ENCODE data around the gene TSLP. TPM values are rescaled to one million over a fixed set of nuclear protein-coding genes. Genes with fewer than 3 reads are reported as not detected.

The TSLP gene
- total and polyA plus RNA-seq, 2 of the 8 experiments (the other 6 are each of a cell fraction or from before 2014, with no cell fraction given) = 0.39 to 1.9 TPM

DNA sequence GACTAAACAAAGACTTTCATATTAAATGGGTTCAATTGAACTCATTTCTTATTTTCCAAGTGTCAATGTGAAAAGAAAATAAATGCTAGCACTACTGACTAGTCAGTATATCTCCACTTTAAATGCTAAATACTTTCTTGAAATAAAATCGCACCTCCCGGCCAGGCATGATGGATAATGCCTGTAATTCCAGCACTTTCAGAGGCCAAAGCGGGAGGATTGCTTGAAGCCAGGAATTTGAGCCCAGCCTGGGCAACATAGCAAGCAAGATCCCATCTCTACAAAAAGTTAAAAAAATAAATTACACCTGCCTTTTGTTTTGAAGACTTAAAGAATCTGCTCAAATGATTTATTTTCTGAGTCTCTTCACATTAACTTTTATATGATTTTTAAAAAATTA, 55.4 kb downstream of the TSLP start:
- Histone ChIP-seq H4K91ac (replicated peaks; ENCODE audit: insufficient read length, low read length) (no peak overlapping the region), H3K14ac (ENCODE audit: insufficient read length) (no peak overlapping the region), H2BK5ac (ENCODE audit: low read depth, low read length) (no peak overlapping the region), H3K79me1 (ENCODE audit: low read depth, low read length) (no peaks in the 10 kb centered on the region), H2BK120ac (replicated peaks; ENCODE audit: low read depth, low read length) (no peak overlapping the region), H4K20me1 (replicated peaks in 1 of 2; ENCODE audit: control insufficient read depth in 1 of 2, insufficient read depth in 2 of 2, low read length in 2 of 2) (no peaks in the 10 kb centered on the region), H3K9me3 (ENCODE audit: insufficient read depth in 2 of 2, low read depth in 1 of 2, low read length in 1 of 2) (no peaks in the 10 kb centered on the region), H3K56ac (replicated peaks; ENCODE audit: insufficient read length, low read depth, low read length) (no peak overlapping the region), H3K18ac (ENCODE audit: extremely low read depth, low read length) (no peak overlapping the region), H2AFZ (ENCODE audit: low read length) (no peak overlapping the region), H3K4me2 (ENCODE audit: insufficient read depth in 1 of 2, low read depth in 2 of 2, low read length in 2 of 2) (no peak overlapping the region), H3K23me2 (ENCODE audit: low read depth, low read length) (no peaks in the 10 kb centered on the region), H2AK5ac (ENCODE audit: low read depth, low read length) (no peak overlapping the region), H3K79me2 (ENCODE audit: control insufficient read depth in 1 of 2, insufficient read depth in 2 of 2, low read length in 2 of 2) (no peaks in the 10 kb centered on the region), H3K27ac (ENCODE audit: low read depth, low read length) (no peak overlapping the region), H3K4ac (replicated peaks; ENCODE audit: insufficient read length, low read depth, low read length) (no peak overlapping the region), H3K27me3 (replicated peaks in 1 of 4; ENCODE audit: control insufficient read depth in 3 of 4, extremely low read depth in 1 of 4, insufficient read depth in 3 of 4, low read length in 3 of 4) (no peaks in the 10 kb centered on the region), H3K4me3 (ENCODE audit: extremely low read depth in 1 of 4, insufficient read depth in 2 of 4, low read depth in 3 of 4, low read length in 4 of 4) (no peak overlapping the region), H3K23ac (ENCODE audit: insufficient read length) (no peak overlapping the region), H3K36me3 (ENCODE audit: control insufficient read depth in 2 of 4, insufficient read depth in 4 of 4, low read length in 3 of 4) (peaks cover 0 to 49% (median 8%) of the 10 kb centered on the region in 4 experiments; a peak in 4 of 8 replicates), H2BK15ac (ENCODE audit: low read length) (no peak overlapping the region), H2BK12ac (ENCODE audit: low read depth, low read length) (no peak overlapping the region), H3K4me1 (replicated peaks in 1 of 4; ENCODE audit: control insufficient read depth in 3 of 4, insufficient read depth in 4 of 4, low read length in 3 of 4) (peaks cover under 1 to 11% (median 2%) of the 10 kb centered on the region in 4 experiments; a peak in 6 of 7 replicates), H4K5ac (ENCODE audit: insufficient read length, low read depth, low read length) (no peak overlapping the region), H4K8ac (ENCODE audit: extremely low read depth, insufficient read depth, low read length) (no peak overlapping the region), H3K9ac (replicated peaks in 1 of 4; ENCODE audit: extremely low read depth in 1 of 4, low read depth in 3 of 4, low read length in 3 of 4) (no peak overlapping the region), H2BK20ac (ENCODE audit: low read length) (no peak overlapping the region)
- ChIA-PET POLR2A (ENCODE audit: partially characterized antibody) (no interaction called here), CTCF (ENCODE audit: partially characterized antibody) (no interaction called here)
- FAIRE-seq (no peak), DNase-seq (ENCODE audit: low read depth in 1 of 2, low spot score in 2 of 2) (no peak)
- WGBS, 2 experiments (ENCODE audit: extremely low coverage in 1 of 2, insufficient coverage in 1 of 2, insufficient read length in 1 of 2, insufficient replicate concordance in 2 of 2, low coverage in 1 of 2, low lambda C conversion rate in 2 of 2, missing lambda C conversion rate in 1 of 2) = 91% methylated on average over 3 of the region's 3 CpGs; no CpG with 5 or more reads in 1 of the 2 experiments
- no peak for TF ChIP-seq YY1 (IDR thresholded peaks at IDR 0.05; ENCODE audit: low read depth, low read length)
